T-helper 17 cell (primary cell): ENCODE data around the gene RPS6KC1. TPM values are rescaled to one million over a fixed set of nuclear protein-coding genes. Genes with fewer than 3 reads are reported as not detected.
"Not testable (repeated sequence)": the region's sequence is repeated elsewhere in the genome, so short reads cannot be mapped to it uniquely, and the experiment has no call there.

Source experiments
- ATAC-seq: fragments of 150-1000 bp; cut with Tn5 transposase; 2 replicates; pipeline ENCODE4 v1.10.0; 2021; ENCODE audit warnings: mild to moderate bottlenecking, moderate library complexity
- DNase-seq, 3 donors: peaks; one replicate each; pipeline versions ENCODE4 v3.0.0 to v3.0.0-alpha.2; 2020 to 2021
- H3K9me3 ChIP-seq: one replicate; pipeline ENCODE4 v1.7.0; 2013; ENCODE audit warnings: low read length, mild to moderate bottlenecking; ENCODE audit not compliant: control insufficient read depth, poor library complexity, severe bottlenecking
- H3K27ac Mint-ChIP-seq: one replicate; pipeline ENCODE4 v1.8.0; 2022; ENCODE audit warnings: mild to moderate bottlenecking, moderate library complexity, mixed read lengths
- H3K27me3 Mint-ChIP-seq: one replicate; pipeline ENCODE4 v1.8.0; 2022; ENCODE audit warnings: mixed read lengths
- H3K36me3 Mint-ChIP-seq: one replicate; pipeline ENCODE4 v1.8.0; 2022; ENCODE audit warnings: low read depth, mixed read lengths
- H3K4me1 Mint-ChIP-seq: one replicate; pipeline ENCODE4 v1.8.0; 2022; ENCODE audit warnings: mild to moderate bottlenecking, mixed read lengths
- H3K4me3 Mint-ChIP-seq: one replicate; pipeline ENCODE4 v1.8.0; 2022; ENCODE audit warnings: mild to moderate bottlenecking, moderate library complexity, mixed read lengths
- total RNA-seq, 4 donors: library from RNA in 2 of 4; stranded (reverse) in 2 of 4; gene quantifications; one replicate each; pipeline ENCODE4 v1.2.3 and lab custom pipeline; 2022 to 2026

RPS6KC1 gene
- total RNA-seq, 2 donors from 2014 or later: 8.9 to 9.4 TPM

GRCh38 chr1:213103377-213104306 is 52.6 kb downstream of the RPS6KC1 start:
- Mint-ChIP-seq H3K27ac (no peak overlapping the region), H3K4me3 (no peak overlapping the region), H3K27me3 (no peaks in the 10 kb centered on the region), H3K4me1 (no peaks in the 10 kb centered on the region), H3K36me3 (peaks cover 2% of the 10 kb centered on the region)
- H3K9me3 ChIP-seq: no peaks in the 10 kb centered on the region
- DNase-seq (no peak), ATAC-seq (no peak)

GRCh38 chr1:213104604-213105003 is 53.6 kb downstream of the RPS6KC1 start:
- H3K9me3 ChIP-seq: no peaks in the 10 kb centered on the region
- ATAC-seq: no peak
- Mint-ChIP-seq H3K27ac (no peak overlapping the region), H3K4me1 (peaks cover 2% of the 10 kb centered on the region), H3K4me3 (no peak overlapping the region), H3K27me3 (no peaks in the 10 kb centered on the region), H3K36me3 (peaks cover 4% of the 10 kb centered on the region)
- no peak for DNase-seq

GRCh38 chr1:213106298-213106697 is 55.3 kb downstream of the RPS6KC1 start:
- no peak for DNase-seq
- no peak for ATAC-seq
- Mint-ChIP-seq H3K36me3 (peaks cover 2% of the 10 kb centered on the region), H3K27me3 (no peaks in the 10 kb centered on the region), H3K27ac (no peak overlapping the region), H3K4me1 (peaks cover 10% of the 10 kb centered on the region), H3K4me3 (no peak overlapping the region)
- no peaks in the 10 kb centered on the region for H3K9me3 ChIP-seq

- DNase-seq: no peak
- Mint-ChIP-seq H3K4me3 (no peak overlapping the region), H3K4me1 (peaks cover 13% of the 10 kb centered on the region), H3K27me3 (no peaks in the 10 kb centered on the region), H3K36me3 (peaks cover 2% of the 10 kb centered on the region), H3K27ac (no peak overlapping the region)
- H3K9me3 ChIP-seq: no peaks in the 10 kb centered on the region
- no peak for ATAC-seq
Measured at GRCh38 chr1:213107613-213108012, 56.6 kb downstream of the RPS6KC1 start.

- peaks cover 13% of the 10 kb centered on the region for H3K4me1 Mint-ChIP-seq
- H3K9me3 ChIP-seq: no peaks in the 10 kb centered on the region
- ATAC-seq: no peak
- H3K27ac Mint-ChIP-seq: peak overlapping the region; percentile 56
- no peak overlapping the region for H3K4me3 Mint-ChIP-seq
- no peak for DNase-seq
- H3K36me3 Mint-ChIP-seq: peaks cover 2% of the 10 kb centered on the region
- no peaks in the 10 kb centered on the region for H3K27me3 Mint-ChIP-seq
Measured at GRCh38 chr1:213110349-213111300, 59.6 kb downstream of the RPS6KC1 start.

- no peaks in the 10 kb centered on the region for H3K9me3 ChIP-seq
- DNase-seq (no peak), ATAC-seq (no peak)
- Mint-ChIP-seq H3K4me1 (peaks cover 13% of the 10 kb centered on the region), H3K36me3 (peaks cover 2% of the 10 kb centered on the region), H3K27ac (no peak overlapping the region), H3K4me3 (no peak overlapping the region), H3K27me3 (no peaks in the 10 kb centered on the region)
Measured at GRCh38 chr1:213111502-213111901, 60.5 kb downstream of the RPS6KC1 start.

- H3K4me3 Mint-ChIP-seq, H3K27ac Mint-ChIP-seq, H3K36me3 Mint-ChIP-seq, ATAC-seq, H3K9me3 ChIP-seq, H3K27me3 Mint-ChIP-seq, DNase-seq: not testable (repeated sequence)
- H3K4me1 Mint-ChIP-seq: peaks cover 13% of the 10 kb centered on the region
Measured at GRCh38 chr1:213112723-213113122, 61.7 kb downstream of the RPS6KC1 start.

GRCh38 chr1:213117699-213118180 is 66.7 kb downstream of the RPS6KC1 start:
- not testable (repeated sequence) for DNase-seq, H3K9me3 ChIP-seq, H3K4me1 Mint-ChIP-seq, H3K27me3 Mint-ChIP-seq, ATAC-seq, H3K36me3 Mint-ChIP-seq, H3K27ac Mint-ChIP-seq, H3K4me3 Mint-ChIP-seq

- no peaks in the 10 kb centered on the region for H3K9me3 ChIP-seq
- Mint-ChIP-seq H3K4me3 (no peak overlapping the region), H3K4me1 (peaks cover 5% of the 10 kb centered on the region), H3K27ac (no peak overlapping the region), H3K27me3 (no peaks in the 10 kb centered on the region), H3K36me3 (peaks cover 2% of the 10 kb centered on the region)
- ATAC-seq (no peak), DNase-seq (no peak)
Measured at GRCh38 chr1:213119794-213120193, 68.8 kb downstream of the RPS6KC1 start.

GRCh38 chr1:213120386-213120785 is 69.3 kb downstream of the RPS6KC1 start:
- H3K27ac Mint-ChIP-seq: no peak overlapping the region
- H3K4me3 Mint-ChIP-seq: no peak overlapping the region
- H3K9me3 ChIP-seq: no peaks in the 10 kb centered on the region
- peaks cover 5% of the 10 kb centered on the region for H3K4me1 Mint-ChIP-seq
- ATAC-seq (no peak), DNase-seq (no peak)
- no peaks in the 10 kb centered on the region for H3K27me3 Mint-ChIP-seq
- H3K36me3 Mint-ChIP-seq: peaks cover 2% of the 10 kb centered on the region

GRCh38 chr1:213120961-213121360 is 69.9 kb downstream of the RPS6KC1 start:
- Mint-ChIP-seq H3K27ac (no peak overlapping the region), H3K4me3 (no peak overlapping the region), H3K36me3 (peaks cover 2% of the 10 kb centered on the region), H3K4me1 (peaks cover 7% of the 10 kb centered on the region), H3K27me3 (no peaks in the 10 kb centered on the region)
- ATAC-seq (no peak), DNase-seq (no peak)
- no peaks in the 10 kb centered on the region for H3K9me3 ChIP-seq

- H3K9me3 ChIP-seq: no peaks in the 10 kb centered on the region
- Mint-ChIP-seq H3K27ac (no peak overlapping the region), H3K4me3 (no peak overlapping the region), H3K36me3 (peaks cover 2% of the 10 kb centered on the region), H3K4me1 (peaks cover 7% of the 10 kb centered on the region), H3K27me3 (no peaks in the 10 kb centered on the region)
- ATAC-seq (no peak), DNase-seq (no peak)
Measured at GRCh38 chr1:213122514-213122929, 71.5 kb downstream of the RPS6KC1 start.

GRCh38 chr1:213123087-213123486 is 72.0 kb downstream of the RPS6KC1 start:
- peaks cover 2% of the 10 kb centered on the region for H3K36me3 Mint-ChIP-seq
- H3K27me3 Mint-ChIP-seq: no peaks in the 10 kb centered on the region
- DNase-seq (no peak), ATAC-seq (no peak)
- H3K4me1 Mint-ChIP-seq: peaks cover 7% of the 10 kb centered on the region
- H3K9me3 ChIP-seq: no peaks in the 10 kb centered on the region
- H3K4me3 Mint-ChIP-seq: no peak overlapping the region
- H3K27ac Mint-ChIP-seq: no peak overlapping the region
